ENCODE data around the gene VEGFC.

Gene VEGFC

GRCh38 chr4:176795441-176795840 is 2.7 kb upstream of the VEGFC start:
- no peak for DNase-seq

- DNase-seq = no peak
Observed at GRCh38 chr4:176794651-176795050, 1.9 kb upstream of the VEGFC start.

- no peak for DNase-seq
Observed at GRCh38 chr4:176794151-176794550, 1.4 kb upstream of the VEGFC start.

GRCh38 chr4:176793060-176793605 is 411 bp upstream of the VEGFC start:
- DNase-seq = no peak

- DNase-seq = no peak
Observed at GRCh38 chr4:176791591-176792325, 964 bp downstream of the VEGFC start.

- no peak for DNase-seq
Observed at GRCh38 chr4:176790398-176790797, 2.3 kb downstream of the VEGFC start.

GRCh38 chr4:176789955-176790354 is 2.8 kb downstream of the VEGFC start:
- no peak for DNase-seq

- no peak for DNase-seq
Observed at GRCh38 chr4:176788971-176789370, 3.8 kb downstream of the VEGFC start.

GRCh38 chr4:176788248-176788647 is 4.5 kb downstream of the VEGFC start:
- no peak for DNase-seq

GRCh38 chr4:176784816-176785215 is 7.9 kb downstream of the VEGFC start:
- no peak for DNase-seq

GRCh38 chr4:176782794-176783193 is 9.9 kb downstream of the VEGFC start:
- DNase-seq = no peak

- DNase-seq = no peak
Observed at GRCh38 chr4:176782191-176782590, 10.5 kb downstream of the VEGFC start.

- no peak for DNase-seq
Observed at GRCh38 chr4:176781739-176782100, 11.0 kb downstream of the VEGFC start.

GRCh38 chr4:176780995-176781738 is 11.6 kb downstream of the VEGFC start:
- DNase-seq = no peak

- no peak for DNase-seq
Observed at GRCh38 chr4:176779421-176779820, 13.3 kb downstream of the VEGFC start.

GRCh38 chr4:176778491-176778890 is 14.2 kb downstream of the VEGFC start:
- no peak for DNase-seq

- no peak for DNase-seq
Observed at GRCh38 chr4:176778063-176778462, 14.7 kb downstream of the VEGFC start.

GRCh38 chr4:176775338-176775737 is 17.4 kb downstream of the VEGFC start:
- no peak for DNase-seq

GRCh38 chr4:176774852-176775251 is 17.9 kb downstream of the VEGFC start:
- no peak for DNase-seq

GRCh38 chr4:176769514-176769913 is 23.2 kb downstream of the VEGFC start:
- DNase-seq = no peak

- no peak for DNase-seq
Observed at GRCh38 chr4:176767183-176767582, 25.5 kb downstream of the VEGFC start.

- no peak for DNase-seq
Observed at GRCh38 chr4:176762661-176763308, 29.9 kb downstream of the VEGFC start.

GRCh38 chr4:176761872-176762271 is 30.9 kb downstream of the VEGFC start:
- no peak for DNase-seq

- no peak for DNase-seq
Observed at GRCh38 chr4:176760471-176760870, 32.3 kb downstream of the VEGFC start.
